SKM-1 (cell line): ENCODE results near the gene TNFSF4.

Experiments used
- DNase-seq: peaks from one replicate; lab custom pipeline; 2025; ENCODE audit not compliant: unreplicated experiment; lab: John Stamatoyannopoulos, UW

Gene TNFSF4

GRCh38 chr1:173212952-173213491, 5.9 kb upstream of the TNFSF4 start:
- DNase-seq = no peak

GRCh38 chr1:173210716-173211231, 3.6 kb upstream of the TNFSF4 start:
- no peak for DNase-seq

GRCh38 chr1:173210283-173210682, 3.2 kb upstream of the TNFSF4 start:
- DNase-seq = no peak

- DNase-seq = no peak
Measured at GRCh38 chr1:173208868-173209267, 1.7 kb upstream of the TNFSF4 start.

- DNase-seq = no peak
Measured at GRCh38 chr1:173208146-173208545, 1.0 kb upstream of the TNFSF4 start.

DNA sequence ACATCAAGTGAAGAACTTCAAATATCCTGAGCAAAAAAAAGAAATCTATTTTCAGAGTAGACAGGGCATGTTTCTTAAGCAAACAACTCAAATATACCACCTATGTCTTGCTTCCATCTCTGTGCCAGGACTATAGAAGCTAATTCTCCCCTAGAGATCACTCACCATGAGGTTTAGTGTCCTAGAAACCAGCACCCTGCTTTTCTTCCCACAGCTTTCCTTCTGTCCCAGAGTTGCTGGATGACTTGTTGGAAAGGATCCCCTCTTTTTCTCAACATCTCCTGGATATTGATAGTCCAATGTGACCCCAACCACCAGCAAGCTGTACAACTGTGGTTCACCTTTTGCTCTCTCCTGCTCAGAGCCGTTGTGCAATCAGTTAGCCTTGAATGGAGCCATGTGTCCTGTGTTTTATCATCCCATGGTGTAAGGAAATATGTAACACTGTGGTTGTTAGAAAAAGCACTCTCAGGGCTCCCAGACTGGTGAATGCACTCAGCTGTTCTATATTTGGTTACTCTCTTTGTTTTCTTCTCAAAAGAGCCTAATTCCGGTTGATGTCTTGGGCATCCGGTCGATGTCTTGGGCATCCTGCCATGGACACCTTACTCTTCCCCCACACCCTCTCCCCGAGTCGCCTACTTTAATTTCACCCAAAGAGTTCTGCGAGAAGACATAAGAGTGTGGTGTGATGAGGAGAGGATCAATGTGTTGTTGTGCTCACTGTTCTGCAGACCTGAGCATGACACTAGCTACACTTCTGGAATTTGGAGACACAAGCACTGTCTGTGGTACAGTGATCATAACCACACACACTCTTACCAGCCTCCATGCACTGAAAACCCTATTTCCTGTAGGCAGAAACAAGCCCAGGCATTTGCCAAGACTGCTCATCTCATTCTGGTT, 1.7 kb downstream of the TNFSF4 start:
- peak; percentile 53 for DNase-seq

DNA sequence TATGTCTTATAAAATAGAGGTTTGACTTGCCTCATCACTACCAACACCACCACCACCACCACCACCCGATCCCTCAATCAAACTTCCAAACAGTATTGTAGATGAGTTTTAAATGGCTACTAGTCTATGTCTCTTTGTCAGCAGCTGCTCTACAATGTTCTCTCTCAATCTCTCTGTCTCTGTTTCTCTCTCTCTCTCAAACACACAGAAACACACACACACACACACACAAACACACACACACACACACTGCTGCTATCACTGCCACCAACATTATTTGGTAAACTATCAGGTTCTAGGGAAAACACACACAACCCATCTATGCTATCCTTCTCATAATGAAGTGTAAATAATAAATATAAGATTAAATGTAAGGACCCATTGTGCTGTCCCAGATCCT, 2.4 kb downstream of the TNFSF4 start:
- no peak for DNase-seq

- peak; percentile 74 for DNase-seq
Measured at GRCh38 chr1:173202424-173203145, 4.5 kb downstream of the TNFSF4 start.

DNA sequence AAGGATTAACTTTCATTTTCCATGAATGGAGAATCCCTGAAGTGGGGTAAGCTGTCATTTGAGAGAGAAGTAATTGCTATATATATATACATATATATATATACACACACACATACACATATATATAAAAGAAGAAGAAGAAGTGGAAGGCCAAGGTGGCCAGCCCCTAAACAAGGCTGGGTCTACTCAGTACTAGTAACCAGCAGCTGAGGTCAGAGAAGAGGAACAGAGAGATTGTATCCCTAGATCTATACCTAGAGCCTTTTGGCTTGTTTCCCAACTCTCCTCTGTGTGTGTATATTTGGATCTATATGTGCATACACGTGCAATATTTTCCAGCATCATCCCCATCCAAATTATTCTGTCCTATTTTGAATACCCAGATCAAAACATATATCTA, 5.2 kb downstream of the TNFSF4 start:
- no peak for DNase-seq

DNA sequence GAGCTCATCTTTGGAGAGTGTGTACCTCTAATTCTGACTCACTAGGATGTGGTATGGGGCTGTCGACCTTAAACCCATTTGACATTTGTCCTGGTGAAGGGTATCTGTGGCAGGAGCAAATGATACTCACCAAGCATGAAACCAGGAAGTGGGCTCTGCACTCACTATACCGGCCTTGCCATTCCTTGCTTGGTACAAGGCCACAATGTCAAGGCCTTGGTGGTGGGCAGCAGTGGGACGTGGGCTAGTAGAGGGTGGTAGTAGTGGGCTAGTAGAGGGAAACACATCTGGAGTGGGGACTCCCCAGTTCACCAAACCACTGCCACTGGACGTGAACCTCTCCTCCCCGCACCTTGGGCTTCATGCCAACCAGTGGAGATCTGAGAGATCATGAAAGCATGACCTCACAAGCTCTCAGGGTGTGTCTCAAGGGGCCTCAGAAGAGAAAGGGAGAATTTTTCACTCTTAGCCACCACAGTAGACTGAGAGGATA, 11.5 kb downstream of the TNFSF4 start:
- DNase-seq = no peak

GRCh38 chr1:173193639-173194038, 13.5 kb downstream of the TNFSF4 start:
- no peak for DNase-seq

DNA sequence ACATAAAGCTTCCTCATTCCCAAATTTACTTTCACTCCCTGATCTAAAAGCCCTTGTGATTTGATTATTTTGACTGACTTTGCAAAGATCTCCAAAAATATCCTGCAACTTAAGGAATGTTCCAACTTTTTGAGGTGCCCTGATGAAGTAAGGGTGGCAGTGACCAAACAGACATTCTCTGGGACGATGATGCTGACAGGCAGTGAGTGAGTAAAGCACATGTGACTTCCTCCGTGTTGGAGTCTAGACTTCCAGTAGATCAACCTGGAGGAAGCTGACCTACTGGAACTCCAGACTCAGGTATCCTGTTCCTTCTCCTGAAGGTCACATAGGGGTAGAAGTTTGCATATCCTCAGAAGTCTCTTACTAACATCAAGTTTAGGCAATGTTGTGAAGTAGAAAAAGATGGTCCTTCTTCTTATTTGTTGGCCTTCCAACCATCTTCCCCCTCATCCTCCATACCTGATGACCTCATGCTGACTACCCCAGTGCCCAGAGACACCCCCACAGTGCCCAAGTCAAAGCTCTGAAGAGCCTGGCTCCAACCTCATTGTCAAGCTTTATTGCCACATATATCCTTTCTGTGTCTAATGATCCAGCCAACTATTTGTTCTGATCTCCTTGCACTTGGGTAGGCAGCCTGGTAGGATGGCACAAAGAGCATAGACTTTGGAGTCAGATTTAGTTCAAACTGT, 16.0 kb downstream of the TNFSF4 start:
- no peak for DNase-seq

DNA sequence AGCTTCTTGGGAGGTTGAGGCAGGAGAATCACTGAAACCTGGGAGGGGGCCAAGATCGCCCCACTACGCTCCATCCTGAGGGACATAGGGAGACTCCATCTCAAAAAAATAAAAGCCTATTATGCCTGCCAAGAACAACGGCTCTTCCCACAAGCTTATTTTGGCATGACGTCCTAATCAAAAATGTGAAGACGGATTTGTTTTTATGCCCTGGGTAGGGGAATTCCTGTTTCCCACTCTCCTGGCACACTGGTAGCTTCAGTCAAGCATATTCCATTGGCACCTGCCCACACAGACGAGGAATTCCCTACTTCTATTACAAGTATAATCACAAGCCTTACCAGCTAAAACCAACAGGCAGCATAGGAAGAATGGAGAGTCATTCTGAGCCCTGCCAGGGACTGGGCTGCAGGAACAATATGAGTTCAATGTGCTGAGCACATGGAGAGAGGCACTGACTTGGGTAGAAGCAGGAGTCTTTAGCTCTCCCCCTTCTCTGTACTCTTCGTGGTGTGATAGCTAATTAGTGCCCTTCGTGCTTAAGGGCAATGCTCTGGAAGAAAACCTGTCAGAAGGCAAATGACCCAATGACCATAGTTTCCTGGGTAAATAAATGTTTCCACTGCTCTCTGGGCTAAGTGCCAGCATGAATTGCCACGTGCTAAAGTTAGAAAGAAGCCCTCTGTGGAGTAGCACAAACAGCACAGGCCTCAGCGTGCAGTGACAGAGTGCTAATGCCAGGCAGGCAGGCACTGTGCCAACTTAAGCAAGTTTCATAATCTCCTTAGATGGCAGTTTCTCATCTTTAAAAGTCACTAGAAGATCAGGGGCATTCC, 16.8 kb downstream of the TNFSF4 start:
- no peak for DNase-seq

DNA sequence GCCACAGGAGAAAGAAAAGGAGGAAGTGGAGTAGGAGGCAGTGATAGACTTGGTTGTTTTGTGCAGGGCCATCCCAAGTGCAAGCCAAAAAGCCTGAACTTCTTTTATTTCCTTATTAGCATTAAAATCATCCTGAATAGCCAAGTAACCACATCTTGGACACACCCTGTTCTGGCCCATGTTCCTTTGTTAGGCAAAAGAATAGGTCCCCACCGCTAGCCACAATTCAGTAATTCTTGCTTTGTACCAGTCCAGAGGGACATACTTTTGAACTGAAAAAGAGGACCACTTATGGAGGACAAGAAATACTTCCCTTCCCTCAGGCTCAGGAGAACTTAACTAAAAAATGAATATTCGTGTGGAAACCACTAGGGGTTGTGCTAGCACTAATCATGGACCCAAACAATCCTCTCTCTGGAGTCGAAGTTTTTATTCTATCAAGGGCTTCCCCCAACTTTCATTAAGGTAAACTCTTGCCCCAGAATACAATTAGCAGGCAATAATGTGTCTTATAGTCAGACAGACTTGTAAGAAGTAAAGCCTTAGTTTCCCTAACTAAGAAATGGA, 19.4 kb downstream of the TNFSF4 start:
- DNase-seq = no peak

GRCh38 chr1:173181791-173182190, 25.3 kb downstream of the TNFSF4 start:
- DNase-seq = no peak

GRCh38 chr1:173176246-173176645, 30.9 kb downstream of the TNFSF4 start:
- DNase-seq = no peak

- no peak for DNase-seq
Measured at GRCh38 chr1:173175514-173176145, 31.5 kb downstream of the TNFSF4 start.

DNA sequence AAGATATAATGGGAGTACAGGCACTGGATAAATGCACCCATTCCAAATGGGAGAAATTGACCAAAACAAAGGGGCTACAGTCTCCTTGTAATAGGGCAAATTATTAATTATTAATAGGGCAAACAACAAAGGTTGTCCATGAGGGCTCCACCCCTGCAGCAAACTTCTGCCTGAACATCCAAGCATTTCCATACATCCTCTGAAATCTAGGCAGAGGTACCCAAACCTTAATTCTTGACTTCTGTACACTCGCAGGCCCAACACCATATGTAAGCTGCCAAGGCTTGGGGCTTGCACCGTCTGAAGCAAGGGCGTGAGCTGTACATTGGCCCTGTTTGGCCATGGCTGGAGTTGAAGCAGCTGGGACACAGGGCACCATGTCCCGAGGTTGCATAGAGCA, 33.7 kb downstream of the TNFSF4 start:
- no peak for DNase-seq

GRCh38 chr1:173171152-173171551, 36.0 kb downstream of the TNFSF4 start:
- DNase-seq = no peak
